Esophagus squamous epithelium (tissue), 4 donors: ENCODE results near the gene MBNL2.

Experiments used
- POLR2A ChIP-seq, 4 donors: fragments of 450-650 bp; IDR thresholded peaks; one replicate each; pipeline ENCODE4 v1.6.1; 2017; ENCODE audit warnings: antibody characterized with exemption in 4 of 4, mild to moderate bottlenecking in 4 of 4, moderate library complexity in 3 of 4
- TF ChIP-seq, protein P1 (sequence below), 6 experiments: fragments of 450-650 bp in 4 of 6; fragments of 200-600 bp in 2 of 6; sonication (generic) in 2 of 6; IDR thresholded peaks; one replicate each; pipeline ENCODE4 v1.5.1; 2016 to 2019; ENCODE audit warnings: antibody characterized with exemption in 6 of 6, mild to moderate bottlenecking in 4 of 6, moderate library complexity in 4 of 6

GRCh38 chr13:97429681-97430081, 207.5 kb downstream of the MBNL2 start:
- TF ChIP-seq, protein P1, sequence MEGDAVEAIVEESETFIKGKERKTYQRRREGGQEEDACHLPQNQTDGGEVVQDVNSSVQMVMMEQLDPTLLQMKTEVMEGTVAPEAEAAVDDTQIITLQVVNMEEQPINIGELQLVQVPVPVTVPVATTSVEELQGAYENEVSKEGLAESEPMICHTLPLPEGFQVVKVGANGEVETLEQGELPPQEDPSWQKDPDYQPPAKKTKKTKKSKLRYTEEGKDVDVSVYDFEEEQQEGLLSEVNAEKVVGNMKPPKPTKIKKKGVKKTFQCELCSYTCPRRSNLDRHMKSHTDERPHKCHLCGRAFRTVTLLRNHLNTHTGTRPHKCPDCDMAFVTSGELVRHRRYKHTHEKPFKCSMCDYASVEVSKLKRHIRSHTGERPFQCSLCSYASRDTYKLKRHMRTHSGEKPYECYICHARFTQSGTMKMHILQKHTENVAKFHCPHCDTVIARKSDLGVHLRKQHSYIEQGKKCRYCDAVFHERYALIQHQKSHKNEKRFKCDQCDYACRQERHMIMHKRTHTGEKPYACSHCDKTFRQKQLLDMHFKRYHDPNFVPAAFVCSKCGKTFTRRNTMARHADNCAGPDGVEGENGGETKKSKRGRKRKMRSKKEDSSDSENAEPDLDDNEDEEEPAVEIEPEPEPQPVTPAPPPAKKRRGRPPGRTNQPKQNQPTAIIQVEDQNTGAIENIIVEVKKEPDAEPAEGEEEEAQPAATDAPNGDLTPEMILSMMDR (IDR thresholded peaks at IDR 0.05): no peak
- no peak for TF ChIP-seq POLR2A (IDR thresholded peaks at IDR 0.05)
